ENCODE data around the gene DOK5. TPM values are rescaled to one million over a fixed set of nuclear protein-coding genes. Genes with fewer than 3 reads are reported as not detected.

DOK5 gene
- total and polyA plus RNA-seq, 2 donors from 2014 or later, result 4.8 to 5.4 TPM

DNA sequence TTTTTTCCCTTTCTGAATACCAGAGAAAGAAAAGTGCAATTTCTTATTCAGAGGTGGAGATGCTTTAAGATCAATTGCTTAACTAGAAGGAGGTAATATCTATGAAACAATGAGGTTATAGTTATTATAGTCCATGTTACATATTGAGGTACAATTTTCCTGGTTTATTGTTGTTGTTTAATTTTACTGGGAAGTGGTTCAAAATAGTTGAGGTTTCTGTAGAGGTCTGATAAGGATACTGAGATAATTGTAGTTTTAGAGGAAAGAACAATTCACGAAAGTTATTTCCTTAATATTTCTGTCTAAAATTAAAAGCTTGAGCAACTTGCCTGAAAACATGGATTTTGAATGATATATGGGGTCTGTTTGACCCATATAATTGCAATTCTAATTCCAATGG lies 51.4 kb downstream of the DOK5 start:
- TF ChIP-seq, protein P1, sequence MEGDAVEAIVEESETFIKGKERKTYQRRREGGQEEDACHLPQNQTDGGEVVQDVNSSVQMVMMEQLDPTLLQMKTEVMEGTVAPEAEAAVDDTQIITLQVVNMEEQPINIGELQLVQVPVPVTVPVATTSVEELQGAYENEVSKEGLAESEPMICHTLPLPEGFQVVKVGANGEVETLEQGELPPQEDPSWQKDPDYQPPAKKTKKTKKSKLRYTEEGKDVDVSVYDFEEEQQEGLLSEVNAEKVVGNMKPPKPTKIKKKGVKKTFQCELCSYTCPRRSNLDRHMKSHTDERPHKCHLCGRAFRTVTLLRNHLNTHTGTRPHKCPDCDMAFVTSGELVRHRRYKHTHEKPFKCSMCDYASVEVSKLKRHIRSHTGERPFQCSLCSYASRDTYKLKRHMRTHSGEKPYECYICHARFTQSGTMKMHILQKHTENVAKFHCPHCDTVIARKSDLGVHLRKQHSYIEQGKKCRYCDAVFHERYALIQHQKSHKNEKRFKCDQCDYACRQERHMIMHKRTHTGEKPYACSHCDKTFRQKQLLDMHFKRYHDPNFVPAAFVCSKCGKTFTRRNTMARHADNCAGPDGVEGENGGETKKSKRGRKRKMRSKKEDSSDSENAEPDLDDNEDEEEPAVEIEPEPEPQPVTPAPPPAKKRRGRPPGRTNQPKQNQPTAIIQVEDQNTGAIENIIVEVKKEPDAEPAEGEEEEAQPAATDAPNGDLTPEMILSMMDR (IDR thresholded peaks at IDR 0.05; ENCODE audit: borderline replicate concordance, extremely low read depth, insufficient read depth), result no peak
- Histone ChIP-seq H3K27ac (ENCODE audit: low read depth in 2 of 2, low read length in 2 of 2) (no peak overlapping the region), H3K4me1 (ENCODE audit: control insufficient read depth in 2 of 3, insufficient read depth in 2 of 3, low read depth in 1 of 3, low read length in 3 of 3) (no peaks in the 10 kb centered on the region), H3K36me3 (ENCODE audit: control insufficient read depth in 2 of 3, insufficient read depth in 3 of 3, low read length in 3 of 3) (no peaks in the 10 kb centered on the region), H3K4me3 (ENCODE audit: low read length in 3 of 3) (no peak overlapping the region), H3K9ac (ENCODE audit: low read length in 3 of 3) (no peak overlapping the region), H3K27me3 (ENCODE audit: control insufficient read depth, insufficient read depth, low read length) (no peaks in the 10 kb centered on the region), H3K9me3 (ENCODE audit: control insufficient read depth in 2 of 3, insufficient read depth in 1 of 3, low read length in 3 of 3) (no peaks in the 10 kb centered on the region)
- intact Hi-C loops (cut with DNase I), result no loop called here
- DNase-seq, result no peak
- no peak for FAIRE-seq

DNA sequence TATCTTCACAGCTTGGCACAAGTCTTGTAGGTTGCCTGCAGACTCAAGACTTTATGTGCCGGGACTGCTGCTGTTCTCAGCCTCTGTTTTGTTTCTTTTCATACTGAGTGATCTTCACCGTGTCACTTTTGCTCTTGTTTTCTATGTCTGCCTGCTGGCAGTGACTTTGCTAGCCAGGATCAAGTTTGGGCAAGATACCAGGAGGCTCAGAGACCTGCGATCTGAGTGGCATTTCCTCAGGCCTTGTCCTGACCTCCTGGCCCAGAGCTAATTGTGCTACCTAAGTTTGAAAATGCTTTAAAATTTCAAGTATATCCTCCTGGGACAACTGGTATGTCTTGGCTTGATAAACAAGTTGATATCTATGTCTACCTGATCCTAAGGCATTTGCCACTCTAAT lies 57.2 kb downstream of the DOK5 start:
- FAIRE-seq (no peak), DNase-seq (no peak)
- Histone ChIP-seq H3K9ac (ENCODE audit: low read length in 3 of 3) (no peak overlapping the region), H3K4me1 (ENCODE audit: control insufficient read depth in 2 of 3, insufficient read depth in 2 of 3, low read depth in 1 of 3, low read length in 3 of 3) (no peaks in the 10 kb centered on the region), H3K36me3 (ENCODE audit: control insufficient read depth in 2 of 3, insufficient read depth in 3 of 3, low read length in 3 of 3) (no peaks in the 10 kb centered on the region), H3K27ac (ENCODE audit: low read depth in 2 of 2, low read length in 2 of 2) (no peak overlapping the region), H3K27me3 (ENCODE audit: control insufficient read depth, insufficient read depth, low read length) (no peaks in the 10 kb centered on the region), H3K4me3 (ENCODE audit: low read length in 3 of 3) (no peak overlapping the region), H3K9me3 (ENCODE audit: control insufficient read depth in 2 of 3, insufficient read depth in 1 of 3, low read length in 3 of 3) (peaks cover 0 to 3% (median 0%) of the 10 kb centered on the region in 3 donors)
- intact Hi-C loops (cut with DNase I), result no loop called here
- TF ChIP-seq, protein P1 (IDR thresholded peaks at IDR 0.05; ENCODE audit: borderline replicate concordance, extremely low read depth, insufficient read depth), result no peak

DNA sequence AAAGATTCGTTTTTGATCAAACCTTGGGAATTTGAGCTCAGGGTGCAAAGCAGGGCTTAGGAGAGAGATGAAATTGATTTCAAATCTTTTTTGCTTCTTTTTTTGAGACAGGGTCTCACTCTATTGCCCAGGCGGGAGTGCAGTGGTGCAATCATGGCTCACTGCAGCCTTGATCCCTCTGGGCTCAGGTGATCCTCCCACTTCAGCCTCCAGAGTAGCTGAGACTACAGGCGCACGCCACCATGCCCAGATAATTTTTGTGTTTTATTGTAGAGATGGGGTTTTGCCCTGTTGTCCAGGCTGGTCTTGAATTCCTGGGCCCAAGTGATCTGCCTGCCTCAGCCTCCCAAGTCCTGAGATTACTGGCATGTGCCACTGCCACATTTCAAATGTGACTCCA lies 58.7 kb downstream of the DOK5 start:
- intact Hi-C loops (cut with DNase I), result no loop called here
- no peak overlapping the region for H3K27ac ChIP-seq (ENCODE audit: low read depth in 2 of 2, low read length in 2 of 2)
- DNase-seq (no peak), FAIRE-seq (no peak)
- no peak overlapping the region for H3K9ac ChIP-seq (ENCODE audit: low read length in 3 of 3)
- no peaks in the 10 kb centered on the region for H3K4me1 ChIP-seq (ENCODE audit: control insufficient read depth in 2 of 3, insufficient read depth in 2 of 3, low read depth in 1 of 3, low read length in 3 of 3)
- no peaks in the 10 kb centered on the region for H3K36me3 ChIP-seq (ENCODE audit: control insufficient read depth in 2 of 3, insufficient read depth in 3 of 3, low read length in 3 of 3)
- H3K9me3 ChIP-seq (ENCODE audit: control insufficient read depth in 2 of 3, insufficient read depth in 1 of 3, low read length in 3 of 3), result peaks cover 0 to 9% (median 0%) of the 10 kb centered on the region in 3 donors
- TF ChIP-seq, protein P1 (IDR thresholded peaks at IDR 0.05; ENCODE audit: borderline replicate concordance, extremely low read depth, insufficient read depth), result no peak
- no peaks in the 10 kb centered on the region for H3K27me3 ChIP-seq (ENCODE audit: control insufficient read depth, insufficient read depth, low read length)
- no peak overlapping the region for H3K4me3 ChIP-seq (ENCODE audit: low read length in 3 of 3)

DNA sequence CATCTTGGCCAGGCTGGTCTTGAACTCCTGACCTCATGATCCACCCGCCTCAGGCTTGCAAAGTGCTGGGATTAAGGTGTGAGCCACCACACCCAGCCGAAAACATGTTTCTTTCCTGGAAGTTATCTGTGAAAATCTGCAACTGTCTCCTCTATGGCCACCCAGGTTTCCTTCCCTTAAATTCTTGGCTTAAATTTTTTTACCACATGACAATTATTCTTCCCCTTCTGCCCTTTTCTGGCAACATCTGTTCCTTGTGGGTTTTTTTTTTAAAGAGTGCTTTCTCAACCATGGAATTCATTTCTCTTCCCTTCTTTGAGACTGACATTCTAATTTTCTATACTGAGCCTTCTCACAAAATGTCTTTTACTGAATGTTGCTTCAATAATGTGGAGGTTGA lies 59.6 kb downstream of the DOK5 start:
- FAIRE-seq (no peak), DNase-seq (no peak)
- Histone ChIP-seq H3K27me3 (ENCODE audit: control insufficient read depth, insufficient read depth, low read length) (no peaks in the 10 kb centered on the region), H3K27ac (ENCODE audit: low read depth in 2 of 2, low read length in 2 of 2) (no peak overlapping the region), H3K4me3 (ENCODE audit: low read length in 3 of 3) (no peak overlapping the region), H3K4me1 (ENCODE audit: control insufficient read depth in 2 of 3, insufficient read depth in 2 of 3, low read depth in 1 of 3, low read length in 3 of 3) (no peaks in the 10 kb centered on the region), H3K9me3 (ENCODE audit: control insufficient read depth in 2 of 3, insufficient read depth in 1 of 3, low read length in 3 of 3) (peaks cover 0 to 9% (median 0%) of the 10 kb centered on the region in 3 donors), H3K36me3 (ENCODE audit: control insufficient read depth in 2 of 3, insufficient read depth in 3 of 3, low read length in 3 of 3) (no peaks in the 10 kb centered on the region), H3K9ac (ENCODE audit: low read length in 3 of 3) (no peak overlapping the region)
- TF ChIP-seq, protein P1 (IDR thresholded peaks at IDR 0.05; ENCODE audit: borderline replicate concordance, extremely low read depth, insufficient read depth), result no peak
- intact Hi-C loops (cut with DNase I), result no loop called here

Measured in kidney (tissue), 14 donors.